HG03135 (cell line): ENCODE measurements around the gene ELOF1.
A peak's percentile ranks its signal among the peaks of the same experiment; 100 is the strongest.

Experiments used
- ATAC-seq: cut with Tn5 transposase; IDR thresholded peaks from one replicate; pipeline ENCODE4 v1.9.1; 2021; ENCODE audit warnings: mild to moderate bottlenecking, moderate library complexity; ENCODE audit not compliant: unreplicated experiment

Gene ELOF1

DNA sequence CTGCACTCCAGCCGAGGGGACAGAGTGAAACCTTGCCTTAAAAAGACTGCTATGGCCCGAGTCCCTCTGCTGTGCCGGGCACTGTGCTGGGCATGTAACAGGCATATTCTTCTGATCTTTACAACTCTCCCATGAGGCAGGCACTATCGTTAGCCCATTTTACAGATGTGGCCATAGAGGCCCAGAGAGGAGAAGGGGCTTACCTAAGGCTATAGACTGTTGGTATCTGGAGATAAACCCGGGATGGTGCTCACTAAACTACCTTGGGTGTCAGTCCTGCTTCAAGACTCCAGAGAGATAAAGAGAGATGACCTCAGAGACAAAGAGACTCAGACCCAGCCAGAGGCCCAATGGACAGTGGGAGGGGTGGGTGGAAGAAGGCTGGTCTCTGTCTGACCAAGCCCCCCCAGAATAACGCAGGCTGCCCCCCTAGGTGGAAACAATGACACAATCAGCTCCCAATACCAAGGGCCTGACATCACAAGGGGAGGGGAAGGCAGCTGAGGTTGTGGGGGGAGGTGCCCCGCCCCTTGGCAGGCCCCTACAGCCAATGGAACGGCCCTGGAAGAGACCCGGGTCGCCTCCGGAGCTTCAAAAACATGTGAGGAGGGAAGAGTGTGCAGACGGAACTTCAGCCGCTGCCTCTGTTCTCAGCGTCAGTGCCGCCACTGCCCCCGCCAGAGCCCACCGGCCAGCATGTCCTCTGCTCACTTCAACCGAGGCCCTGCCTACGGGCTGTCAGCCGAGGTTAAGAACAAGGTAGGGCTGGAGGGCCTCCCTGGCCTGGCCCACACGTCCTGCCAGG is 20.6 kb downstream of the ELOF1 start, which contains the start of gene CNN1:
Gene CNN1, plus strand, starts transcription at position 620 of the 805 bp plus-strand sequence. Its CDS starts 77 bp downstream, at position 697.
- no peak for ATAC-seq

- no peak for ATAC-seq
These were observed 23.0 kb downstream of the ELOF1 start for GRCh38 chr19:11535792-11536595.

DNA sequence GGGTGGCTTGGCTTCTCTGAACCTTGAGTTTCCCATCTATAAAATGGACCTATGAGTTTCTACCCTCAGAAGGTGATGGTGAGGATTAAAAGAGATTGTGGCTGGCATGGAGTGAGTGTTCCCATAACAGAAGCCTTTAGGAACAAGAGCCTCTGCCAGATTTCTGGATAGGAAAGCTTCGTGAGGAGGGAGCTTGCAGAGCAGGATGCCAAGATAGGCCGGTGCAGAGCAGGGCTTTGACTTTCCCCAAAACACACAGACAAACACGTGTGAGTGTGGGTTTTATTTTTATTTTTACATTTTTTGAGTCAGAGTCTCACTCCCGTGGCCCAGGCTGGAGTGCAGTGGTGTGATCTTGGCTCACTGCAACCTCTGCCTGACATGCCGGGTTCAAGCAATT is 24.1 kb downstream of the ELOF1 start:
- no peak for ATAC-seq

- ATAC-seq: no peak
These were observed 24.5 kb downstream of the ELOF1 start for GRCh38 chr19:11534538-11534937.

DNA sequence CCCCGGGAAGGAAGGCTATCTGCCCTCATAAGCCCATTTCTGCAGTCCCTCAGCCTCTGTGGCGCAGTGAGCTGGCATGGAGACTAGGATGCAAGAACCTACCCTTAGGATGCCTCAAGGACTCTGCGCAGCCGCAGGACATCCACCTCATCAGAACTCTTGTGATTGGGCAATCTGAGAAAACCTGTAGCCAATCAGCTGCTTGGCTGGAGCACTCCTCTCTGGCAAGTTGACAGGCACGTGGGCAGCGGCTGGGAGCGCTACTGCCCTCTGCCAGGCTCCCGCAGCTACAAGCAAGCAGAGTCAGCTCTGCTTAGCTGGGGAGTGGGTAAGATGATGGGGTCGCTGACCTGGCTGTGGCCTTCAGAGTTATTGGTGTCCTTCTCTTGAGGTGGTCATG is 28.6 kb downstream of the ELOF1 start:
- ATAC-seq: no peak

- peak; percentile 88 for ATAC-seq
These were observed 30.3 kb downstream of the ELOF1 start, which contains the start of gene ECSIT for GRCh38 chr19:11528551-11529341. TSS of gene ECSIT (minus strand) at chr19:11529134. CDS start at chr19:11519170, 9,964 bp downstream.

- no peak for ATAC-seq
These were observed 39.9 kb downstream of the ELOF1 start for GRCh38 chr19:11519138-11519537.

DNA sequence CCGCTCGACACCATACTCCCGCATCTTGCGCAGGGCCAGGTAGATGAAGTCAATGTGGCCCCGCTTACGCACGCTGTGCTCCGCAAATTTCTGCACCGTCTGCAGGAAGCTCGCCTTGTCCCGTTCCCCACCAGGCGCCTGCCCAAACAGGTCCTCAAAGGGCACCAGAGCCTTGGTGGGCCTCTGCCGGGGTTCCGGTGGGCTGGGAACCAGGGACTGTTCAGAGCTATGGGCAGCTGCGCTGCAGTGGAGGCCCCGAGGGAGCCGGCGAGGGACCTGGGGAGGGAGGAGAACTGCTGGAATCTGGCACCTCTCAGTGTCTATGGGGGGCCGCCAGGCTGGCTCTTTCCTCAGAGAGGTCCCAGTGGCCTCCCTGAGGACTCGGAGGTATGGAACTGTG is 45.1 kb downstream of the ELOF1 start:
- ATAC-seq: no peak

GRCh38 chr19:11510444-11510843 is 48.6 kb downstream of the ELOF1 start:
- no peak for ATAC-seq

DNA sequence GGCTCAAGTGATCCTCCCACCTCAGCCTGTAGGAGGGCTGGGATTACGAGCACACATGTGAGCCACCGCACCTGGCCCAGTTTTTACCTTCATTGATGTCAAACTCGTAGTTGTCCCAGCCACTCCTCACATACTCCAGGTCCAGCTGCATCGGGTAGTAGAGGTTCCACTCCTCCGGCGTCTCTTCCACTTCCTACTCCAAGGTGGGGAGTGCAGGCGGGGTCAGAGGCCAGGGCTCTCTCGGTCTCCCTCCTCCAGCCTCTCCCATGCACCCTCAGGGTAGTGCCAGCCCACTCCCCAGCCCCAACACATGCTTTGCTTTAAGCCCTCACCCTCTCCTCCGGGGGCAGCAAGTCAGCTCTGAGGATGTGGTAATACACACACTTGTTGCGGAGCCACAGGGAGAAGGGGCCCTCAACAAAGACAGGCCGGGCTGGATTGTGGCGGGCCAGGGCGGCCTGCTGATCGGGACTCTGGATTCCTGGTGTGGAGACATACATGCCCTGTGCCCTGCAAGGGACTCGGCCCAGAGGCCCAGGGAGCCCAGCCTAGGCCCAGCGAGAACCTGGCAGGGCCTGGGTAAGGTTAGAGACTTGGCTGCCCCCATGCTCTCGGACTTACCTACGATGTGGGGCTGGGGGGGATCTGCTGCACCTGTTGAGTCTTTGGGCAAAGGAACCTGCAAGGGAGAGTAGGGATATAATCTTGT is 51.5 kb downstream of the ELOF1 start:
- no peak for ATAC-seq

- no peak for ATAC-seq
These were observed 52.1 kb downstream of the ELOF1 start for GRCh38 chr19:11506967-11507366.

- peak; percentile 22 for ATAC-seq
These were observed 52.9 kb downstream of the ELOF1 start for GRCh38 chr19:11506101-11506555.

DNA sequence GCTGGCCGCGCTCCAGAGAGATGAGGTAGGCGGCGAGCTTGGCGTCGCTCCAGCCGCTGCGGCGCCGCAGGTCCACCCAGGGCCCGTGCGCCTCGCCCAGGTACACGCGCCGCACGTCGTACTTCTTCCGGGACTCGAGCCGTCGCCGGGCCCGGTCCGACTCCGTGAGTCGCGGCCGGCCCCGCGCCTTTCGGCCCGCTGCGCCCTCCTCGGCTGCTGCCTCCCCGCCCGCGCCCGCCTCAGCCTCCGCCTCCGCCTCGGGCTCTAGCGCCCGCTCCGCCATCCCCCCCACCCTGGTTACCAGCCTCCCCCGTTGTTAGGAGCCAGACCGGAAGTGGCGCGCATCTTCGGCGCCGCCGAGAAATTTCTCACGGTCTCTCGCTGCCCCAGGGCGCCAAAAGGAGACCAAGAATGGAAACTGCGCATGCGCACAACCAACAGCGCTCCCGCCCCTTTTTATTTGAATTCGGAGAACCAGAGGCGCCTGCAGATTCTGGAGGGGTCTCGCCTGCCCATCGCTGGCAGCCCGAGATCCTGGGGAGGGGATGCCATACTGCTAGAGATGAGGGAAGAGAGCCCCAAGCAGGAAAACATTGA is 53.4 kb downstream of the ELOF1 start, which contains the start of gene ZNF653:
Gene ZNF653, minus strand, starts transcription at position 336 of the 597 bp plus-strand sequence. Its CDS starts 53 bp downstream, at position 283.
- ATAC-seq: peak; percentile 50

DNA sequence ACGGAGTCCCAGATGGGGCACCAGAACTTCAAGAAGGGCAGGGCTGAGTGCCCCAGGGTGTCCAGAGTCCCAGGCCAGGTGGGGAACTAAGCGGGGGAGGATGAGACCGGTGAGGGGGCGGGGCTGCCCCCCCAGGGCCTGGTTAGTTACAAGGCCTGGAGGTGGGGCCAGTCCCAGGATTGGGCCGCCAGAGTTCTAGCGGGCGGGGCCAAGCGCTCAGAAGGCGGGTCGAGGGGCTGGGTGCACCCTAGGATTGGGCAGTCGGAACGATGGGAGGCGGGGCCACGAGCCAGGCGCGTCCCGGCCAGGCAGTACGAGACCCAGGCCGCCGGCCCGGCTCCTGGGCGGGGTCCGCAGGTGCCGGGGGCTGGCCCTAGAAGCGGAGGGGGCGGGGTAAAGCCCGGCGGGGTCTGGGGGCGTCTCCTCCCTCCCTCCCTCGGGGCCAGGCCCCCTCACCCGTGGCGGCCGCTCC is 54.0 kb downstream of the ELOF1 start:
- peak; percentile 81 for ATAC-seq

DNA sequence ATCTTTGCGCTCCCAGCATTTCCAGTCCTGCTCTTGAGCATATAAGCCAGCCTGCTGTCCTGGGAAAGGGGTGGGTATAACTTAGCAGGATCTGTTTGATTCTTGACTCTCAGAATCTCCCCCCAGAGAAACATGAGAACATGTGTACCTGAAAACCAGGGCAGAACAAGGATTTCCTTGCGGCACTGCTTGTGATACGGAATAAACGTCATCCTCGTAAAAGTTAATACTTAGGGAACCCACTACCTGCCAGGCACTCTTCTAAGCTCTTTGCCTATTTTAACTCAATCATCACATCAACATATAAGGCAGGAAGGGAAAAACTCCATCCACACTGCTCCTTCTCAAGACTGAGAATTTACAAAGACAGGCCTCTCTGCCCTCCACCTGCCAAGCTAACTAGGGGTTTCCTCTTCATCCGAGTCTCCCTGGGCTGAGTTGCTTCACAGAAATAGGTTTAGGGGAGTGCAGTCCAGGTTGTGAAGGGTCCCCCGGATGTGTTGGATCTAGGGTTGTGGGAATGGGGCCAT is 54.5 kb downstream of the ELOF1 start:
- no peak for ATAC-seq
